ENCODE data around the gene COX7A1. TPM values are rescaled to one million over a fixed set of nuclear protein-coding genes. Genes with fewer than 3 reads are reported as not detected.
A peak's percentile ranks its signal among the peaks of the same experiment; 100 is the strongest.

COX7A1 gene
- total RNA-seq, 1 donor from 2014 or later, result not detected

GRCh38 chr19:36115453-36116343 lies 36.5 kb downstream of the COX7A1 start, which contains the start of gene TBCB:
Gene TBCB, plus strand, starts transcription at chr19:36115468. Its CDS starts 93 bp downstream, at chr19:36115561.
- peaks cover 43% of the 10 kb centered on the region for H3K4me1 Mint-ChIP-seq
- intact Hi-C loops (cut with micrococcal nuclease), result loop anchor here (1.0 to 10.0 kb wide), 11 partner anchors 13 to 1539 kb away; partner anchors contain the start of genes ALKBH6, COX6B1, ETV2 and IGFLR1
- no peaks in the 10 kb centered on the region for H3K27me3 Mint-ChIP-seq
- H3K36me3 Mint-ChIP-seq (ENCODE audit: low read depth), result peaks cover 76% of the 10 kb centered on the region
- peak within 1 kb of the TSS; percentile 92 for H3K4me3 Mint-ChIP-seq
- CTCF ChIA-PET, result interaction anchor here (0.8 to 1.9 kb wide), 3 partner anchors 12 to 157 kb away, joined by 3 to 8 read pairs (median 5); no protein-coding TSS in a partner anchor
- TF ChIP-seq, protein P1, sequence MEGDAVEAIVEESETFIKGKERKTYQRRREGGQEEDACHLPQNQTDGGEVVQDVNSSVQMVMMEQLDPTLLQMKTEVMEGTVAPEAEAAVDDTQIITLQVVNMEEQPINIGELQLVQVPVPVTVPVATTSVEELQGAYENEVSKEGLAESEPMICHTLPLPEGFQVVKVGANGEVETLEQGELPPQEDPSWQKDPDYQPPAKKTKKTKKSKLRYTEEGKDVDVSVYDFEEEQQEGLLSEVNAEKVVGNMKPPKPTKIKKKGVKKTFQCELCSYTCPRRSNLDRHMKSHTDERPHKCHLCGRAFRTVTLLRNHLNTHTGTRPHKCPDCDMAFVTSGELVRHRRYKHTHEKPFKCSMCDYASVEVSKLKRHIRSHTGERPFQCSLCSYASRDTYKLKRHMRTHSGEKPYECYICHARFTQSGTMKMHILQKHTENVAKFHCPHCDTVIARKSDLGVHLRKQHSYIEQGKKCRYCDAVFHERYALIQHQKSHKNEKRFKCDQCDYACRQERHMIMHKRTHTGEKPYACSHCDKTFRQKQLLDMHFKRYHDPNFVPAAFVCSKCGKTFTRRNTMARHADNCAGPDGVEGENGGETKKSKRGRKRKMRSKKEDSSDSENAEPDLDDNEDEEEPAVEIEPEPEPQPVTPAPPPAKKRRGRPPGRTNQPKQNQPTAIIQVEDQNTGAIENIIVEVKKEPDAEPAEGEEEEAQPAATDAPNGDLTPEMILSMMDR (IDR thresholded peaks at IDR 0.05), result no peak
- POLR2A ChIA-PET, result interaction anchor here (0.7 to 2.2 kb wide), 21 partner anchors 9 to 1255 kb away, joined by 3 to 28 read pairs (median 5); partner anchors contain the start of genes ALKBH6, CAPNS1, COX6B1 and LIN37
- H3K27ac Mint-ChIP-seq, result peak within 1 kb of the TSS; percentile 97
- no peak for DNase-seq
- H3K9me3 Mint-ChIP-seq, result no peaks in the 10 kb centered on the region
- ATAC-seq (ENCODE audit: low read depth), result peak; percentile 53

DNA sequence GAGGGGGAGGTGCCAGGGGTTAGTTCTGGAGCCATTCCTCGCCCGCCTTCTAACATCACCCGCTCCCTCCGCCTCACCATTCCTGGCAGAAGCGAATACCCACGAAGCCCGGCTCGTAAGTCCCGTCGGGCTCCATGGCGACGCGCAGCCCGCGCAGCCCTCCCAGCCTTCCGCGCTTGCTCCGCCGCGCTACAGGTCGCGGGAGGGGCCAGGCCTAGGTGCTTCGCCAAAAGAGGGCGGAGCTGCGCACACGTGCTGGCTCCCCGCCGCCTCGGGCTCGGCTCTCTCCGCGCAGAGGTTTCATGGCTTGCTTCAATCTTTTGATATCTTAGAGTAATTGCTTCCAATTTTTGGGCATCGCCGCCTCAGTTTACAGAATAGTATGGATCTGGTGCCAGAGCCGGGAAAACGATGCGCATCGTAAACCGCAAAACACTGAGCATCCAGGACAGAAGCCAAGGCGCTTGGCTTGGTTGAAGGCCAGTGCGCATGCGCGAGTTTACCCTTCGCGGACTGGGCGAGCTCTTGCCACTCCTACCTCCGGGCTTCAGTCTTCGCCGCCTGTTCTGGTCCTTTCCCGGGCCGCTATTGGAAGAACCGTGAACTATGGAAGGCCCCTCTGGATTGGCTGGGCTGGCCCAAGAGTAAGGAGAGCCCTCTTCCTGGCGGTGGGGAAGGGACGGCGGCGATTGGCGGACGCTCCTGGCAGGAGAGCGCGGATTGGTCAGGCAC lies 37.4 kb downstream of the COX7A1 start, which contains the start of gene POLR2I:
Gene POLR2I, minus strand, starts transcription at position 155 of the 732 bp plus-strand sequence. Its CDS starts 19 bp downstream, at position 136.
- Mint-ChIP-seq H3K36me3 (ENCODE audit: low read depth) (peaks cover 69% of the 10 kb centered on the region), H3K27me3 (no peaks in the 10 kb centered on the region), H3K4me3 (peak within 1 kb of the TSS; percentile 92), H3K4me1 (peaks cover 43% of the 10 kb centered on the region), H3K9me3 (no peaks in the 10 kb centered on the region), H3K27ac (peak within 1 kb of the TSS; percentile 97)
- peak; percentile 93 for DNase-seq
- ATAC-seq (ENCODE audit: low read depth), result peak; percentile 86
- intact Hi-C loops (cut with micrococcal nuclease), result loop anchor here (1.0 to 10.0 kb wide), 11 partner anchors 13 to 1540 kb away; partner anchors contain the start of genes ALKBH6, COX6B1, ETV2 and IGFLR1
- POLR2A ChIA-PET, result interaction anchor here (0.6 to 2.2 kb wide), 22 partner anchors 10 to 1352 kb away, joined by 3 to 28 read pairs (median 4); partner anchors contain the start of genes ALKBH6, CAPNS1, COX6B1 and LIN37
- TF ChIP-seq, protein P1 (IDR thresholded peaks at IDR 0.05), result no peak
- CTCF ChIA-PET, result interaction anchor here (0.8 to 1.9 kb wide), 2 partner anchors 13 to 156 kb away, joined by 3 to 8 read pairs; no protein-coding TSS in a partner anchor

- H3K9me3 Mint-ChIP-seq, result no peaks in the 10 kb centered on the region
- H3K4me3 Mint-ChIP-seq, result peak overlapping the region; percentile 92
- DNase-seq (no peak), ATAC-seq (ENCODE audit: low read depth) (no peak)
- ChIA-PET CTCF (interaction anchor here (0.8 to 1.9 kb wide), 2 partner anchors 14 to 155 kb away, joined by 3 to 8 read pairs; no protein-coding TSS in a partner anchor), POLR2A (interaction anchor here (0.6 to 2.2 kb wide), 16 partner anchors 10 to 1257 kb away, joined by 3 to 28 read pairs (median 5); partner anchors contain the start of genes ALKBH6, CAPNS1, COX6B1 and LIN37)
- peaks cover 61% of the 10 kb centered on the region for H3K36me3 Mint-ChIP-seq (ENCODE audit: low read depth)
- TF ChIP-seq, protein P1 (IDR thresholded peaks at IDR 0.05), result no peak
- H3K27me3 Mint-ChIP-seq, result no peaks in the 10 kb centered on the region
- peaks cover 43% of the 10 kb centered on the region for H3K4me1 Mint-ChIP-seq
- peak overlapping the region; percentile 97 for H3K27ac Mint-ChIP-seq
- intact Hi-C loops (cut with micrococcal nuclease), result loop anchor here (10.0 kb wide), 4 partner anchors 179 to 1541 kb away; partner anchors contain the start of genes COX6B1, ETV2, IGFLR1 and LIN37
These were observed 38.1 kb downstream of the COX7A1 start for GRCh38 chr19:36113894-36114720.

DNA sequence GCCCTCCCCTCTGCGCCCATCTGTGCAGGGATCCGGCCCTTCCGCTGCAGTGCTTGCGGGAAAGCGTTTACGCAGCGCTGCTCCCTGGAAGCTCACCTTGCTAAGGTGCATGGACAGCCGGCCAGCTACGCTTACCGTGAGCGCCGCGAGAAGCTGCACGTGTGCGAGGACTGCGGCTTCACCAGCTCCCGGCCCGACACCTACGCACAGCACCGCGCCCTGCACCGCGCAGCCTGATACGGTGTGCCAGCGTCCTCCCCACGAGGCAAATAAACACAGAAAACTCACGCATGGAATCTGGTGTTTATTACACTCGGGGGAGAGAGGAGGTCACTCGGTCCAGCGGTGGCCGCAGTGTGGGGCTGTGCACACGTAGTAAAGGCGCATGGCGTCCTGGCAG lies 38.8 kb downstream of the COX7A1 start:
- Mint-ChIP-seq H3K4me3 (peak overlapping the region; percentile 92), H3K27ac (peak overlapping the region; percentile 97), H3K4me1 (peaks cover 43% of the 10 kb centered on the region), H3K27me3 (no peaks in the 10 kb centered on the region), H3K9me3 (no peaks in the 10 kb centered on the region), H3K36me3 (ENCODE audit: low read depth) (peaks cover 55% of the 10 kb centered on the region)
- no peak for DNase-seq
- POLR2A ChIA-PET, result interaction anchor here (0.7 to 1.6 kb wide), 3 partner anchors 26 to 118 kb away, joined by 4 to 8 read pairs (median 4); partner anchors contain the start of genes CAPNS1, SDHAF1 and THAP8
- CTCF ChIA-PET, result interaction anchor here (1.9 kb wide), 1 partner anchor 15 kb away, joined by 8 read pairs; no protein-coding TSS in a partner anchor
- intact Hi-C loops (cut with micrococcal nuclease), result loop anchor here (10.0 kb wide), 4 partner anchors 179 to 1541 kb away; partner anchors contain the start of genes COX6B1, ETV2, IGFLR1 and LIN37
- no peak for ATAC-seq (ENCODE audit: low read depth)
- TF ChIP-seq, protein P1 (IDR thresholded peaks at IDR 0.05), result no peak

All from activated B cell treated with CpG ODN at 0.5 μM for 24 hours (primary cell).